Measurements from ENCODE around the gene FFAR1. TPM values are rescaled to one million over a fixed set of nuclear protein-coding genes. Genes with fewer than 3 reads are reported as not detected.

The FFAR1 gene
- polyA plus RNA-seq, 1 donor (not counting 4 experiments of a cell fraction or from before 2014, with no cell fraction given) = not detected

DNA sequence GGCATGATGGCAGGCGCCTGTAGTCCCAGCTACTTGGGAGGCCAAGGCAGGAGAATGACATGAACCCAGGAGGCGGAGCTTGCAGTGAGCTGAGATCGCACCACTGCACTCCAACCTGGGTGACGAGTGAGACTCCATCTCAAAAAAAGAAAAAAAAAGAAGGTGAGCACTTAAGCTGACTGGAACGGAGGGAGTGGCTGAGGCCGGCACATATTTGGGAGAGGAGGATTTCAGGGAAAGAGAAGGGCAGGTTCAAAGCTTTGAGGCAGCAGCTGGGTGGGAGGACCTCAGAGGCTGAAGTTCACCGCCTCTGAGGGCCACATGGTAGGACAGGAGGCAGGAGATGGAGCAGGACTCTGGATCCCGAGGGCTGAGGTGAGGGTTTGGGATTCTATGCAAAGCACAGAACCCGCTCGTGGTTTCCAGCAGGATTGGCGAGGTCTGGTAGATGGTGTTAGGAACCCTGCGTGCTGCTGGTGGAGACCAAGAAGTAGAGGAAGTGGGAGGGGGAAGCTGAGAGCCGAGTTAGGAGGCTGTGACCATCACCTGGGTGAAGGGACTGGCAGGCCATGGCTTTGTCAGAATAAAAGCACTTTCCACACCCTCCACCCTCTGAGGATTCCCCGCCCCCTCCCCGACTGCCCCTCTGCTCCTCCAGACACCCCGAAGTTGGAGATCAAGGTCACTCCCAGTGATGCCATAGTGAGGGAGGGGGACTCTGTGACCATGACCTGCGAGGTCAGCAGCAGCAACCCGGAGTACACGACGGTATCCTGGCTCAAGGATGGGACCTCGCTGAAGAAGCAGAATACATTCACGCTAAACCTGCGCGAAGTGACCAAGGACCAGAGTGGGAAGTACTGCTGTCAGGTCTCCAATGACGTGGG, 10.4 kb upstream of the FFAR1 start:
- Histone ChIP-seq H3K4me2 (ENCODE audit: control insufficient read depth, extremely low read depth, insufficient read depth, low read depth, low read length) (no peak overlapping the region), H3K4me3 (ENCODE audit: control insufficient read depth in 2 of 3, extremely low read depth in 1 of 3, insufficient read depth in 2 of 3, low read depth in 1 of 3, low read length in 3 of 3) (no peak overlapping the region), H3K36me3 (ENCODE audit: control insufficient read depth in 2 of 2, extremely low read depth in 1 of 2, insufficient read depth in 2 of 2, low read length in 2 of 2) (no peaks in the 10 kb centered on the region), H3K27ac (ENCODE audit: control insufficient read depth, insufficient read depth, low read length) (no peak overlapping the region), H3K27me3 (ENCODE audit: control insufficient read depth, extremely low read depth, insufficient read depth, low read length) (peaks cover 10% of the 10 kb centered on the region), H3K9me3 (ENCODE audit: control insufficient read depth, low read depth, low read length) (no peaks in the 10 kb centered on the region), H2AFZ (ENCODE audit: control insufficient read depth, low read length) (no peak overlapping the region), H3K9me1 (ENCODE audit: control insufficient read depth, extremely low read depth, insufficient read depth, low read length) (no peaks in the 10 kb centered on the region), H3K4me1 (ENCODE audit: control insufficient read depth, extremely low read depth, insufficient read depth, low read length) (no peaks in the 10 kb centered on the region), H4K20me1 (ENCODE audit: control insufficient read depth, extremely low read depth, insufficient read depth, low read length) (no peaks in the 10 kb centered on the region), H3K79me2 (ENCODE audit: control insufficient read depth, insufficient read depth, low read length) (no peaks in the 10 kb centered on the region), H3K9ac (ENCODE audit: control insufficient read depth, extremely low read depth, insufficient read depth, low read length) (no peak overlapping the region)
- dilution Hi-C loops (cut with MboI; ENCODE audit: extremely low pct_ligation_motif_present, low sequenced_read_pairs) = no loop called here
- no peak for FAIRE-seq
- no peak for DNase-seq (ENCODE audit: low read depth, low spot score)
- no peak for TF ChIP-seq EZH2 (IDR thresholded peaks at IDR 0.05; ENCODE audit: low read length)
- TF ChIP-seq, protein P1, sequence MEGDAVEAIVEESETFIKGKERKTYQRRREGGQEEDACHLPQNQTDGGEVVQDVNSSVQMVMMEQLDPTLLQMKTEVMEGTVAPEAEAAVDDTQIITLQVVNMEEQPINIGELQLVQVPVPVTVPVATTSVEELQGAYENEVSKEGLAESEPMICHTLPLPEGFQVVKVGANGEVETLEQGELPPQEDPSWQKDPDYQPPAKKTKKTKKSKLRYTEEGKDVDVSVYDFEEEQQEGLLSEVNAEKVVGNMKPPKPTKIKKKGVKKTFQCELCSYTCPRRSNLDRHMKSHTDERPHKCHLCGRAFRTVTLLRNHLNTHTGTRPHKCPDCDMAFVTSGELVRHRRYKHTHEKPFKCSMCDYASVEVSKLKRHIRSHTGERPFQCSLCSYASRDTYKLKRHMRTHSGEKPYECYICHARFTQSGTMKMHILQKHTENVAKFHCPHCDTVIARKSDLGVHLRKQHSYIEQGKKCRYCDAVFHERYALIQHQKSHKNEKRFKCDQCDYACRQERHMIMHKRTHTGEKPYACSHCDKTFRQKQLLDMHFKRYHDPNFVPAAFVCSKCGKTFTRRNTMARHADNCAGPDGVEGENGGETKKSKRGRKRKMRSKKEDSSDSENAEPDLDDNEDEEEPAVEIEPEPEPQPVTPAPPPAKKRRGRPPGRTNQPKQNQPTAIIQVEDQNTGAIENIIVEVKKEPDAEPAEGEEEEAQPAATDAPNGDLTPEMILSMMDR (optimal IDR thresholded peaks at IDR 0.05 in 1 of 3, IDR thresholded peaks at IDR 0.05 in 1 of 3, conservative IDR thresholded peaks at IDR 0.05 in 1 of 3; ENCODE audit: extremely low read depth in 1 of 3, insufficient read depth in 2 of 3, low read length in 3 of 3) = no peak

DNA sequence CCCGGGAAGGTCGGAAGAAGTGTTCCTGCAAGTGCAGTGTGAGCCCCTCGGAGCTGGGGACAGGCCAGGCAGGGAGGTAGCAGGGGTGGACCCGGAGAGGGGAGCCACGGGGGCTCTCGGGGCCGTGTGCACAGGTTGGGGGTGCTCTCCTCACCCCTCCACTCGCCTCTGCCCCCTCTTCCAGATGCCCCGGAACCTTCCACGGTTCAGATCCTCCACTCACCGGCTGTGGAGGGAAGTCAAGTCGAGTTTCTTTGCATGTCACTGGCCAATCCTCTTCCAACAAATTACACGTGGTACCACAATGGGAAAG, 9.8 kb upstream of the FFAR1 start:
- Histone ChIP-seq H3K27ac (ENCODE audit: control insufficient read depth, insufficient read depth, low read length) (no peak overlapping the region), H3K9me1 (ENCODE audit: control insufficient read depth, extremely low read depth, insufficient read depth, low read length) (no peaks in the 10 kb centered on the region), H3K4me1 (ENCODE audit: control insufficient read depth, extremely low read depth, insufficient read depth, low read length) (no peaks in the 10 kb centered on the region), H3K9me3 (ENCODE audit: control insufficient read depth, low read depth, low read length) (no peaks in the 10 kb centered on the region), H3K9ac (ENCODE audit: control insufficient read depth, extremely low read depth, insufficient read depth, low read length) (no peak overlapping the region), H3K36me3 (ENCODE audit: control insufficient read depth in 2 of 2, extremely low read depth in 1 of 2, insufficient read depth in 2 of 2, low read length in 2 of 2) (no peaks in the 10 kb centered on the region), H3K79me2 (ENCODE audit: control insufficient read depth, insufficient read depth, low read length) (no peaks in the 10 kb centered on the region), H3K27me3 (ENCODE audit: control insufficient read depth, extremely low read depth, insufficient read depth, low read length) (peaks cover 8% of the 10 kb centered on the region), H3K4me3 (ENCODE audit: control insufficient read depth in 2 of 3, extremely low read depth in 1 of 3, insufficient read depth in 2 of 3, low read depth in 1 of 3, low read length in 3 of 3) (no peak overlapping the region), H4K20me1 (ENCODE audit: control insufficient read depth, extremely low read depth, insufficient read depth, low read length) (no peaks in the 10 kb centered on the region), H3K4me2 (ENCODE audit: control insufficient read depth, extremely low read depth, insufficient read depth, low read depth, low read length) (no peak overlapping the region), H2AFZ (ENCODE audit: control insufficient read depth, low read length) (no peak overlapping the region)
- dilution Hi-C loops (cut with MboI; ENCODE audit: extremely low pct_ligation_motif_present, low sequenced_read_pairs) = no loop called here
- TF ChIP-seq, protein P1 (optimal IDR thresholded peaks at IDR 0.05 in 1 of 3, IDR thresholded peaks at IDR 0.05 in 1 of 3, conservative IDR thresholded peaks at IDR 0.05 in 1 of 3; ENCODE audit: extremely low read depth in 1 of 3, insufficient read depth in 2 of 3, low read length in 3 of 3) = no peak
- no peak for TF ChIP-seq EZH2 (IDR thresholded peaks at IDR 0.05; ENCODE audit: low read length)
- DNase-seq (ENCODE audit: low read depth, low spot score) = no peak
- FAIRE-seq = no peak

All from keratinocyte (primary cell).